Mucosa of gallbladder (tissue), 1 donor: ENCODE measurements around the gene HS3ST6. TPM values are rescaled to one million over a fixed set of nuclear protein-coding genes. Genes with fewer than 3 reads are reported as not detected.
"Not testable (repeated sequence)": the region's sequence is repeated elsewhere in the genome, so short reads cannot be mapped to it uniquely, and the experiment has no call there.

Experiments
- DNase-seq: peaks from one replicate; pipeline ENCODE4 v3.0.0-alpha.2; 2020; ENCODE audit warnings: low spot score
- total RNA-seq: library from RNA; stranded (reverse); gene quantifications from one replicate; pipeline ENCODE4 v1.2.1, GENCODE V29; 2021
- donor health status: DM: no; HTN: no; CAD: no.

The HS3ST6 gene
- total RNA-seq, 1 donor from 2014 or later: not detected

GRCh38 chr16:1907226-1907860 lies 10.9 kb downstream of the HS3ST6 start:
- DNase-seq: no peak

- no peak for DNase-seq
Observed at GRCh38 chr16:1906846-1907165, 11.4 kb downstream of the HS3ST6 start.

GRCh38 chr16:1906055-1906845 lies 12.0 kb downstream of the HS3ST6 start:
- no peak for DNase-seq

- DNase-seq: no peak
Observed at GRCh38 chr16:1903845-1904840, 14.1 kb downstream of the HS3ST6 start.

GRCh38 chr16:1903220-1903574 lies 15.0 kb downstream of the HS3ST6 start:
- DNase-seq: no peak

- DNase-seq: no peak
Observed at GRCh38 chr16:1902547-1903219, 15.5 kb downstream of the HS3ST6 start.

- DNase-seq: no peak
Observed at GRCh38 chr16:1900452-1900774, 17.8 kb downstream of the HS3ST6 start.

- peak; percentile 34 for DNase-seq
Observed at GRCh38 chr16:1899641-1900451, 18.4 kb downstream of the HS3ST6 start.

GRCh38 chr16:1897692-1898091 lies 20.5 kb downstream of the HS3ST6 start:
- DNase-seq: not testable (repeated sequence)

- DNase-seq: no peak
Observed at GRCh38 chr16:1895949-1896675, 22.1 kb downstream of the HS3ST6 start.

- DNase-seq: no peak
Observed at GRCh38 chr16:1895068-1895467, 23.1 kb downstream of the HS3ST6 start.

- DNase-seq: no peak
Observed at GRCh38 chr16:1890708-1891050, 27.5 kb downstream of the HS3ST6 start.

- no peak for DNase-seq
Observed at GRCh38 chr16:1890024-1890707, 28.0 kb downstream of the HS3ST6 start.

- DNase-seq: no peak
Observed at GRCh38 chr16:1887711-1888354, 30.4 kb downstream of the HS3ST6 start.

GRCh38 chr16:1884889-1885288 lies 33.3 kb downstream of the HS3ST6 start:
- no peak for DNase-seq

GRCh38 chr16:1884155-1884760 lies 34.0 kb downstream of the HS3ST6 start:
- DNase-seq: no peak

GRCh38 chr16:1881172-1881571 lies 37.0 kb downstream of the HS3ST6 start:
- not testable (repeated sequence) for DNase-seq

GRCh38 chr16:1879477-1879876 lies 38.7 kb downstream of the HS3ST6 start:
- no peak for DNase-seq

GRCh38 chr16:1878256-1878655 lies 40.0 kb downstream of the HS3ST6 start:
- no peak for DNase-seq
